UCSD-AML1 (cell line): ENCODE data around the gene CDC14C.
"Not testable (repeated sequence)": the region's sequence is repeated elsewhere in the genome, so short reads cannot be mapped to it uniquely, and the experiment has no call there.

Source experiments
- DNase-seq: peaks from one replicate; lab custom pipeline; 2025; ENCODE audit not compliant: unreplicated experiment; lab: John Stamatoyannopoulos, UW

CDC14C gene

GRCh38 chr7:48924433-48924832 is at the start of gene CDC14C:
TSS of gene CDC14C (plus strand) at chr7:48924547. CDS start at chr7:48924673, 126 bp downstream.
- no peak for DNase-seq

- DNase-seq = no peak
Observed at GRCh38 chr7:48875045-48875916, 49.1 kb upstream of the CDC14C start.

- DNase-seq = no peak
Observed at GRCh38 chr7:48876087-48876486, 48.3 kb upstream of the CDC14C start.

- DNase-seq = no peak
Observed at GRCh38 chr7:48880851-48881250, 43.5 kb upstream of the CDC14C start.

- DNase-seq = no peak
Observed at GRCh38 chr7:48887500-48887899, 36.8 kb upstream of the CDC14C start.

- DNase-seq = no peak
Observed at GRCh38 chr7:48894574-48894973, 29.8 kb upstream of the CDC14C start.

- DNase-seq = no peak
Observed at GRCh38 chr7:48899932-48900331, 24.4 kb upstream of the CDC14C start.

- no peak for DNase-seq
Observed at GRCh38 chr7:48901966-48902365, 22.4 kb upstream of the CDC14C start.

- DNase-seq = no peak
Observed at GRCh38 chr7:48904975-48905374, 19.4 kb upstream of the CDC14C start.

- not testable (repeated sequence) for DNase-seq
Observed at GRCh38 chr7:48905686-48906085, 18.7 kb upstream of the CDC14C start.

- DNase-seq = not testable (repeated sequence)
Observed at GRCh38 chr7:48909887-48910286, 14.5 kb upstream of the CDC14C start.

GRCh38 chr7:48931481-48931880 is 7.1 kb downstream of the CDC14C start:
- DNase-seq = no peak

- DNase-seq = no peak
Observed at GRCh38 chr7:48932126-48932910, 8.0 kb downstream of the CDC14C start.

GRCh38 chr7:48933549-48934085 is 9.3 kb downstream of the CDC14C start:
- no peak for DNase-seq

- no peak for DNase-seq
Observed at GRCh38 chr7:48938539-48939295, 14.4 kb downstream of the CDC14C start.

GRCh38 chr7:48943279-48943990 is 19.1 kb downstream of the CDC14C start:
- no peak for DNase-seq

- DNase-seq = no peak
Observed at GRCh38 chr7:48955916-48956315, 31.6 kb downstream of the CDC14C start.

- DNase-seq = no peak
Observed at GRCh38 chr7:48959676-48960075, 35.3 kb downstream of the CDC14C start.

GRCh38 chr7:48962821-48963505 is 38.6 kb downstream of the CDC14C start:
- no peak for DNase-seq

GRCh38 chr7:48964074-48964473 is 39.7 kb downstream of the CDC14C start:
- no peak for DNase-seq
